HG03045 (cell line): Measurements from ENCODE around the gene RAB31.

Experiments
- ATAC-seq: cut with Tn5 transposase; IDR thresholded peaks from one replicate; pipeline ENCODE4 v1.9.1; 2021; ENCODE audit warnings: mild to moderate bottlenecking, moderate library complexity; ENCODE audit not compliant: unreplicated experiment

The RAB31 gene

GRCh38 chr18:9737006-9737405, 28.9 kb downstream of the RAB31 start:
- ATAC-seq = no peak

- ATAC-seq = no peak
Observed at GRCh38 chr18:9737472-9738121, 29.5 kb downstream of the RAB31 start.

GRCh38 chr18:9738266-9738969, 30.3 kb downstream of the RAB31 start:
- no peak for ATAC-seq

GRCh38 chr18:9739516-9739915, 31.4 kb downstream of the RAB31 start:
- ATAC-seq = no peak

- ATAC-seq = no peak
Observed at GRCh38 chr18:9740071-9740470, 32.0 kb downstream of the RAB31 start.

GRCh38 chr18:9741406-9741792, 33.3 kb downstream of the RAB31 start:
- no peak for ATAC-seq

GRCh38 chr18:9741793-9742523, 33.9 kb downstream of the RAB31 start:
- no peak for ATAC-seq

GRCh38 chr18:9742524-9743131, 34.5 kb downstream of the RAB31 start:
- no peak for ATAC-seq

- ATAC-seq = no peak
Observed at GRCh38 chr18:9743200-9744016, 35.3 kb downstream of the RAB31 start.

- no peak for ATAC-seq
Observed at GRCh38 chr18:9746958-9747357, 38.9 kb downstream of the RAB31 start.

GRCh38 chr18:9749611-9750010, 41.5 kb downstream of the RAB31 start:
- ATAC-seq = no peak

GRCh38 chr18:9750112-9750511, 42.0 kb downstream of the RAB31 start:
- ATAC-seq = no peak

GRCh38 chr18:9750606-9751304, 42.7 kb downstream of the RAB31 start:
- ATAC-seq = no peak

GRCh38 chr18:9751371-9752031, 43.4 kb downstream of the RAB31 start:
- no peak for ATAC-seq

GRCh38 chr18:9753846-9754245, 45.7 kb downstream of the RAB31 start:
- ATAC-seq = no peak

GRCh38 chr18:9755110-9755509, 47.0 kb downstream of the RAB31 start:
- ATAC-seq = no peak

GRCh38 chr18:9755615-9756014, 47.5 kb downstream of the RAB31 start:
- ATAC-seq = no peak

GRCh38 chr18:9756271-9756932, 48.3 kb downstream of the RAB31 start:
- no peak for ATAC-seq

- no peak for ATAC-seq
Observed at GRCh38 chr18:9756933-9757470, 48.9 kb downstream of the RAB31 start.
